ENCODE measurements around the gene SEMA3G.

SEMA3G gene

DNA sequence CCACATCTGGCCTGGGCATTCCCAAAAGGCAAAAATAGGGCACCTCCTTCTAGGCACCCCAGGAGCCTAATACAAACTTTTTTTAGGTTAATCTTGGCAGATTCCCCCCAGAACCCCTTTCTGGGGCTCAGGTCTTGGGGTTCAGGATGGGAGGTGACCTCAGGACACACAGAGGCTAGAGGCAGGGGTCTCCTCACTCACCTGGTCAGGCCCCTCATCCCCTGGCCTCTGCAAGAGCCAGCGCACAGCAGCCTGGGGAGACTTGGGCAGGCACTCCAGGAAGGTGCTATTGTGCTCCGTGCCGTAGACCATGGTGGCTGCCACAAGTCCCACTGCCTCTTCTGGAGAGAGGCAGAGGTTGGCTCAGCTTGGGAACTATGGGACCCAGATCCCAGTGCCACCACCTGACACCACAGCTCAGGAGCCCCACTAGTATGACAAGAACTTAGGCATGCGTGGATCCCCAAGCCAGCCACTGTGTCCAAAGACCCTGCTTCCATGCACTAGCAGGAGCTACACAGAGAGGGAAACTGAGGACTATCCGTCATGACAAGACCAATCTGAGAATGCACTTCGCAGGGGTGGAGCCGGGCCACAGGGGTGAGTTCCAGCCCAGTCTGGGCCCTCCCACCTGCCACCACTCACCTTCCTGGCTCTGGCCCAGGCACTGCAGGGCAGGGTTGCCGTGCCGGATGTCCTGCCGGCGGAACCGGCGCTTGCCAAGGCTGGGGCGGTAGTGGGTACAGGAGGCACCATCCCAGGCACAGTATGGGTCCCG is 7.4 kb downstream of the SEMA3G start:
- H3K4me1 ChIP-seq (ENCODE audit: insufficient read depth, low read length) = no peaks in the 10 kb centered on the region
- no peaks in the 10 kb centered on the region for H4K20me1 ChIP-seq (ENCODE audit: insufficient read depth, low read length)
- H3K27me3 ChIP-seq (ENCODE audit: insufficient read depth, low read length, poor library complexity) = peaks cover 3% of the 10 kb centered on the region
- no peak overlapping the region for H2AFZ ChIP-seq (ENCODE audit: low read depth, low read length)
- H3K9ac ChIP-seq (ENCODE audit: low read depth, low read length) = no peak overlapping the region
- H3K4me3 ChIP-seq (ENCODE audit: low read depth in 1 of 2, low read length in 2 of 2) = no peak overlapping the region
- no peaks in the 10 kb centered on the region for H3K79me2 ChIP-seq (ENCODE audit: insufficient read depth, low read length)
- no peak overlapping the region for H3K4me2 ChIP-seq (ENCODE audit: insufficient read depth, low read length)
- H3K27ac ChIP-seq (ENCODE audit: low read length) = no peak overlapping the region
- no peaks in the 10 kb centered on the region for H3K9me3 ChIP-seq (ENCODE audit: insufficient read depth, low read length, severe bottlenecking)
- no peaks in the 10 kb centered on the region for H3K36me3 ChIP-seq (ENCODE audit: insufficient read depth, low read length)
- TF ChIP-seq, protein P1, sequence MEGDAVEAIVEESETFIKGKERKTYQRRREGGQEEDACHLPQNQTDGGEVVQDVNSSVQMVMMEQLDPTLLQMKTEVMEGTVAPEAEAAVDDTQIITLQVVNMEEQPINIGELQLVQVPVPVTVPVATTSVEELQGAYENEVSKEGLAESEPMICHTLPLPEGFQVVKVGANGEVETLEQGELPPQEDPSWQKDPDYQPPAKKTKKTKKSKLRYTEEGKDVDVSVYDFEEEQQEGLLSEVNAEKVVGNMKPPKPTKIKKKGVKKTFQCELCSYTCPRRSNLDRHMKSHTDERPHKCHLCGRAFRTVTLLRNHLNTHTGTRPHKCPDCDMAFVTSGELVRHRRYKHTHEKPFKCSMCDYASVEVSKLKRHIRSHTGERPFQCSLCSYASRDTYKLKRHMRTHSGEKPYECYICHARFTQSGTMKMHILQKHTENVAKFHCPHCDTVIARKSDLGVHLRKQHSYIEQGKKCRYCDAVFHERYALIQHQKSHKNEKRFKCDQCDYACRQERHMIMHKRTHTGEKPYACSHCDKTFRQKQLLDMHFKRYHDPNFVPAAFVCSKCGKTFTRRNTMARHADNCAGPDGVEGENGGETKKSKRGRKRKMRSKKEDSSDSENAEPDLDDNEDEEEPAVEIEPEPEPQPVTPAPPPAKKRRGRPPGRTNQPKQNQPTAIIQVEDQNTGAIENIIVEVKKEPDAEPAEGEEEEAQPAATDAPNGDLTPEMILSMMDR (IDR thresholded peaks at IDR 0.05; ENCODE audit: borderline replicate concordance, extremely low read depth, low read length, poor library complexity, severe bottlenecking) = no peak
- TF ChIP-seq EZH2 (IDR thresholded peaks at IDR 0.05; ENCODE audit: borderline replicate concordance, low read depth, low read length, severe bottlenecking) = no peak
- DNase-seq (no peak), ATAC-seq (ENCODE audit: insufficient read depth, low read depth) (no peak)

DNA sequence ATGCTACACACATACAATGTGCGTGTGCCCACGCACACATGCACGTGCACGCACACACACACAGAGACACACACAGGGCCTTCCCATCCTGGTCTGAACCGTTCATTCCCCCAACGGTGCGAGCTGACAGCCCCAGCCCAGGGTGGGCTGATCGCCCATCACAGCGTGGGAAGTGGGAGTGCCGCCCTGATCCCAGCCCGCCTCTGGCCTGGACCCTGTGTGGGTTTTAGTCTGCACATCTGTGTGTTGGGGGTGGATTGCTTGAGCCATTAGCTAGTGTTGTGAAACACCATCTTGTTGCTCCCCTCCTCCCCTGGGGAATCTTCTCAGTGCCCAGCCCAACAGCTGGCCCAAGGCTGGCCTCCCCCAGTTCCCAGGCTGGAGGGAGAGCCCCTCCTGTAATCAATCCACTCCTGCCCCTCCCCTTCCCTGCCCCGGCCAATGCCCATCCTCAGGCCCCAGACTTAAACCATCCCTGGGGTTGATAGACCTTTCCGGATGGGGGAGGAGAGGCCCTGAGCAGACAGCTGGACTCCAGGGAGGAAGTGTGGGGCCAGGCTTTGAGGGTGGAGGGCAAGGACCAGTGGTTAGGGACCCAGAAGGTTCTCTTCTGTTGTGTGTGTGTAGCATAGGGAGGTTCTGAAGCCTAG is 8.3 kb downstream of the SEMA3G start:
- no peak overlapping the region for H3K4me3 ChIP-seq (ENCODE audit: low read depth in 1 of 2, low read length in 2 of 2)
- H3K4me1 ChIP-seq (ENCODE audit: insufficient read depth, low read length) = no peaks in the 10 kb centered on the region
- H3K79me2 ChIP-seq (ENCODE audit: insufficient read depth, low read length) = no peaks in the 10 kb centered on the region
- H3K4me2 ChIP-seq (ENCODE audit: insufficient read depth, low read length) = no peak overlapping the region
- no peak overlapping the region for H3K27ac ChIP-seq (ENCODE audit: low read length)
- no peak overlapping the region for H3K9ac ChIP-seq (ENCODE audit: low read depth, low read length)
- DNase-seq = no peak
- no peaks in the 10 kb centered on the region for H3K9me3 ChIP-seq (ENCODE audit: insufficient read depth, low read length, severe bottlenecking)
- TF ChIP-seq, protein P1 (IDR thresholded peaks at IDR 0.05; ENCODE audit: borderline replicate concordance, extremely low read depth, low read length, poor library complexity, severe bottlenecking) = no peak
- no peak for TF ChIP-seq EZH2 (IDR thresholded peaks at IDR 0.05; ENCODE audit: borderline replicate concordance, low read depth, low read length, severe bottlenecking)
- no peak for ATAC-seq (ENCODE audit: insufficient read depth, low read depth)
- no peaks in the 10 kb centered on the region for H4K20me1 ChIP-seq (ENCODE audit: insufficient read depth, low read length)
- no peaks in the 10 kb centered on the region for H3K36me3 ChIP-seq (ENCODE audit: insufficient read depth, low read length)
- H2AFZ ChIP-seq (ENCODE audit: low read depth, low read length) = no peak overlapping the region
- peaks cover 3% of the 10 kb centered on the region for H3K27me3 ChIP-seq (ENCODE audit: insufficient read depth, low read length, poor library complexity)

DNA sequence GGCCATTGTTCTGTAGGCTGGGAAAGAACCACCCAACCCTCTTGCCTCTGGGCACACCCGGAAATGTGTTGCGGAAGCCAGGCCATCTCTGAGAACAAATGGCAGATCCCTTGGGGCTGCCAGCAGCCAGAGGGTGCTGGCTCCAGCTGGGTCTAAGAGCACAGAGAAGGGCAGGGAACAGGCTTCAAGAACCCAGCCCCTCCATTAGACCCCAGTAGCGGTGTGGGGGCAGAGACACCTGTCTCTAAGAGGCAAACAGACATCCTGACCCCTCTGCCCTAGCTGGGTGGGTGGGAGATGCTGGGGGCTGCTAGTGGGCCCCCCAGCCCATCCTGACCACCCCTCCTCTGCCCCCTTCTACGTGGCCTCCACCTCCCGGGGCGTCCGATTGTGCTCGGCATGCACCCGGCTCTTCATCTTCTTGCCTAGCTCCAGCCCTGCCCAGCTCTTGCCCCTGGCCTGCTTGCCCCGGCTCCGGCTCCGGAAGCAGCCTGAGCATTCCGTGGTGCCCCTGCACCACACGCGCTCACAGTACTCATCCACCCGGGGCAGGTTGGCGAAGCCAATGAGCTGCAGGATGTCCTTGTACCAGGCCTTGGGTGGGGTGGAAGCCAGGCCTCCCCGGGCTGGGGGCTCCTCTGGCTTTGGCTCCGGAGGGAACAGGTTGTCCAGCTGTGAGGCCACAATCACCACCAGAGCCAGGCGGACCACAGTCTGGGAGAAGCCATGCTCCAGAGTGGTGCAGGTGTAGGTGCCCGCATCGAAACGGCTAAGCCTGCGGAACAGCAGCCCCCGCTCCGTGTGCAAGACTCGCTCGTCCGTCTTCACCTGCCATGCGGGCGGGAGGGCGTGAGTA is 9.4 kb downstream of the SEMA3G start:
- no peak for TF ChIP-seq EZH2 (IDR thresholded peaks at IDR 0.05; ENCODE audit: borderline replicate concordance, low read depth, low read length, severe bottlenecking)
- TF ChIP-seq, protein P1 (IDR thresholded peaks at IDR 0.05; ENCODE audit: borderline replicate concordance, extremely low read depth, low read length, poor library complexity, severe bottlenecking) = no peak

More for the DNA sequence above, 9.4 kb downstream of the SEMA3G start:
- Histone ChIP-seq H4K20me1 (ENCODE audit: insufficient read depth, low read length) (no peaks in the 10 kb centered on the region), H2AFZ (ENCODE audit: low read depth, low read length) (no peak overlapping the region), H3K27me3 (ENCODE audit: insufficient read depth, low read length, poor library complexity) (peaks cover 3% of the 10 kb centered on the region), H3K9me3 (ENCODE audit: insufficient read depth, low read length, severe bottlenecking) (no peaks in the 10 kb centered on the region), H3K4me2 (ENCODE audit: insufficient read depth, low read length) (no peak overlapping the region), H3K4me3 (ENCODE audit: low read depth in 1 of 2, low read length in 2 of 2) (no peak overlapping the region), H3K79me2 (ENCODE audit: insufficient read depth, low read length) (no peaks in the 10 kb centered on the region), H3K4me1 (ENCODE audit: insufficient read depth, low read length) (no peaks in the 10 kb centered on the region), H3K27ac (ENCODE audit: low read length) (no peak overlapping the region), H3K36me3 (ENCODE audit: insufficient read depth, low read length) (no peaks in the 10 kb centered on the region), H3K9ac (ENCODE audit: low read depth, low read length) (no peak overlapping the region)
- ATAC-seq (ENCODE audit: insufficient read depth, low read depth) (no peak), DNase-seq (no peak)
